NCI-H2196 (cell line): ENCODE results near the gene ACOXL.

Experiments
- DNase-seq: peaks from one replicate; lab custom pipeline; 2025; ENCODE audit not compliant: unreplicated experiment; lab: John Stamatoyannopoulos, UW

ACOXL gene

GRCh38 chr2:110751642-110752041 lies 19.3 kb downstream of the ACOXL start:
- DNase-seq: no peak

DNA sequence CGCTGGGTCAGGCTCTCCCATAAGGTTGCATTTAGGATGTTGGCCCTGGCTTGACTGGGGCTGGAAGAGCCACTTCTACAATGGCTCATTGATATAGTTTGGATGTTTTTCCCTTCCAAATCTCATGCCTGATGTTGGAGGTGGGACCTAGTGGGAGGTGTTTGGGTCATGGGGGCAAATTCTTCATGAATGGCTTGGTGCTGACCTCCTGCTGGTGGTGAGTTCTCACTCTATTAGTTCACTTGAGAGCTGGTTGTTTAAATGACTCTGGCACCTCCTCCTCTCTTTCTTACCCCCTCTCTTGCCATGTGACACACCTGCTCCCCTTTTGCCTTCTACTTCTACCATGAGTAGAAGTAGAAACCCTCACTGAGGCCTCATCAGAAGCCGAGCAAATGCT lies 20.5 kb downstream of the ACOXL start:
- DNase-seq: no peak

GRCh38 chr2:110755491-110756078 lies 23.2 kb downstream of the ACOXL start:
- DNase-seq: peak; percentile 10

DNA sequence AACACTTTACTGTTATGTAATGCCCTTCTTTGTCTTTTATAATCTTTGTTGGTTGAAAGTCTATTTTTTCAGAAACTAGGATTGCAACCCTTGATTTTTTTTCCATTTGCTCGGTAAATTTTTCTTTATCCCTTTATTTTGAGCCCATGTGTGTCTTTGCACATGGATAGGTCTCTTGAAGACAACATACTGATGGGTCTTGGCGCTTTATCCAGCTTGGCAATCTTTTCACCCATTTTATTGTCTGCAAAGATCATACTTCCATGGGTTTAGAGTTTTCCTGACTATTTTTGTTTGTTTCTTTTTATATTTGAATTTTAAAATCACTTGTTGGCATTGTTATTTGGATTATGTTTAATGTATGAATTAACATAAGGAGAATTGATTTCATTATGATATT lies 27.0 kb downstream of the ACOXL start:
- DNase-seq: no peak

- DNase-seq: no peak
Observed at GRCh38 chr2:110764931-110765330, 32.6 kb downstream of the ACOXL start.

DNA sequence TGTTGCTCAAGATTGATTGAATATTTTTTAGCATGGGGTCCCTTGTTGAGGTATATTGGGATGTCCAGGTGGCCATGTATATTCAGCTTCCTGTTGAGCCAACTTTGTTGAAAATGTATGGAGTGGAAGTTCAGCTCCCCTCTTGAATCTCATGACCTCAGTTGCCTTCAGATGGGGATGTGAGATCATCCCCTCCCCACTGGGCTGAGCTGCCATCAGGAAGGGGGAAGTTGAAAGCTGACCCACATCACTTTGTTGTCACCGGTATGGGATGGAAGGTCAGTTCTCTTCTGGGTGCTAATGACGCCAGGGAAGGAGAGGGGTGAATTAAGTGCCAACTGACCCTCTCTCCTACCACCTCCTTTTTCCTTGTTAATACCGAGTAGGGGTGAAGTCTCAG lies 33.9 kb downstream of the ACOXL start:
- DNase-seq: no peak

DNA sequence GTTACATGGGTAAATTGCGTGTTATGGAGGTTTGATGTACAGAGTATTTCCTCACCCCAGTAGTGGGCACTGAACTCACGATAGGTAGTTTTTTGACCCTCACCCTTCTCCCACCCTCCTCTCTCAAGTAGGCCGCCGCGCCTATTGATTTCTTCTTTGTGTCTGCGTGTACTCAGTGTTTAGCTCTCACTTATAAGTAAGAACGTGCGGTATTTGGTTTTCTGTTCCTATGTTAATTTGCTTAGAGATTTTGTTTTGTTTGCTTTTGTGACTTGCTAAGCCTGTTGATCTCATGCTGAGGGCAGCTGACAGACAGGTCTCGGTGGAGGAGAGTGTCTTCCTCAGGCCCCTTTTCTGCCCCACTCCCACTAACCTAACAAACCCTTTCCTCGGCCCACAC lies 36.2 kb downstream of the ACOXL start:
- DNase-seq: peak; percentile 13

DNA sequence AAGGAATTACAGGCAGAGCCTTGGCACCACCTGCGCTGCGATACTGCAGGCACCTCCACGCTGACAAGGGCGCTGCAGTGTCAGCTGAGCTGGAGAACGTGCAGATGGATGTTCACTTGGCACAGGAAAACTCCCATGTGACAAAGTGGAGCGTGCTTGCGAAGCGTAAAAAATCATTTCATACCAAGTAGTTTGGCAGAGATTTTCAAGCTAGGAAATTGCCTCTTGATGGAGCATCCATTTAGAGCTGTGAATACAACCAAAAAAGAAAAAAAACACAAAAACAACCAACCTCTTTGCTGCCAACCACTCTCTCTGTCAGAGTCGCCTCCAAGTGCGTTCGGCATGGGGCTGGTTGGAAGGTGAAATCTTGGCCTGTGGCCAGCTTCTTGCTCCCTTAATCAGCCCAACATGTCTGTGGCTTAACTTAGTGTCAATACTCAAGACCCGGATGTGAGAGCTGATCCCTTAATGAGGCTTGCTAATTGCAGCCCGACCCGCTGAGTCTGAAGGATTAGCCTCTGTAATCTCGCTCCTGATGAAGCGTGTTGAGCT lies 38.1 kb downstream of the ACOXL start:
- DNase-seq: peak; percentile 74

DNA sequence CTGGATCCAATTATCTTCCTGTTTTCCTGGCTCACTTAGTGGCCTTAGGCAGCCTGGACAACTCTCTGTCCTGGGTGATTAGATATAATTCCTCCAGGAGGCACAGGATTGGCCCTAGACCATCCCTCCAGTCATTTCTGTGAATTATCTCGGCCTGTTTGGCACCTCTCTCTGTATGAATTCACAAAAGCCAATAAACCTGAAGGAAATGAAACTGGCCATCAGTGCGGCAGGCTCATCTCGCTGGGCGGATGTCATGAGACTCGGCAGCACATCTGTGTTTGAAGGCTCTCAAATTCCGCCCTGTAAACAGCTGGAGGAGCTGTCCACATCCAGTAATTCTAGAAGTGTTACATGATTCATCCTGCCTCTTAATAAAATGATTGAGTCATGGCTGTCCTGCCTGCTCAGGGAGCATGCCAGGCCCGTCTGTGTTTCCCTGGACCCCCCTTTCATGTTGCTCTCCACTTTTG lies 38.6 kb downstream of the ACOXL start:
- peak; percentile 79 for DNase-seq

- DNase-seq: peak; percentile 62
Observed at GRCh38 chr2:110771547-110772382, 39.4 kb downstream of the ACOXL start.

DNA sequence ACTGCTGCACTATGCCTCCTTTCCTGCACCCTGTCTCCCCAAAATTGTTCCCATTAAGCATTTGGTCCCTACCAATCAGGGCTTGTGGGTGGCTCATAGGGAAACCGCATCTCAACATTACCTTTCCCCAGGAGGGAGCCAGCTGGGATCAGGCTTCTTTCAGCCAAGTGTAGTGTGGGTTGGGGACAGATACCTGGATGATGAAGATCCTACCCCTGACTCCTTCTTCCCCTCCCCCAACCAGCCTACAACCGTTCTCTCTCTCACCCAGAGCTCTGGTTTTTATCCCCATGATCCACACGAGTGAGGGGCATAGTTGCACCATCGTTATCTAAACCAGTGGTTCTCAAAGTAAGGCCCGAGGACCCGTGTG lies 40.0 kb downstream of the ACOXL start:
- no peak for DNase-seq

GRCh38 chr2:110773401-110773921 lies 41.1 kb downstream of the ACOXL start:
- DNase-seq: peak; percentile 14

GRCh38 chr2:110774701-110775100 lies 42.3 kb downstream of the ACOXL start:
- no peak for DNase-seq

DNA sequence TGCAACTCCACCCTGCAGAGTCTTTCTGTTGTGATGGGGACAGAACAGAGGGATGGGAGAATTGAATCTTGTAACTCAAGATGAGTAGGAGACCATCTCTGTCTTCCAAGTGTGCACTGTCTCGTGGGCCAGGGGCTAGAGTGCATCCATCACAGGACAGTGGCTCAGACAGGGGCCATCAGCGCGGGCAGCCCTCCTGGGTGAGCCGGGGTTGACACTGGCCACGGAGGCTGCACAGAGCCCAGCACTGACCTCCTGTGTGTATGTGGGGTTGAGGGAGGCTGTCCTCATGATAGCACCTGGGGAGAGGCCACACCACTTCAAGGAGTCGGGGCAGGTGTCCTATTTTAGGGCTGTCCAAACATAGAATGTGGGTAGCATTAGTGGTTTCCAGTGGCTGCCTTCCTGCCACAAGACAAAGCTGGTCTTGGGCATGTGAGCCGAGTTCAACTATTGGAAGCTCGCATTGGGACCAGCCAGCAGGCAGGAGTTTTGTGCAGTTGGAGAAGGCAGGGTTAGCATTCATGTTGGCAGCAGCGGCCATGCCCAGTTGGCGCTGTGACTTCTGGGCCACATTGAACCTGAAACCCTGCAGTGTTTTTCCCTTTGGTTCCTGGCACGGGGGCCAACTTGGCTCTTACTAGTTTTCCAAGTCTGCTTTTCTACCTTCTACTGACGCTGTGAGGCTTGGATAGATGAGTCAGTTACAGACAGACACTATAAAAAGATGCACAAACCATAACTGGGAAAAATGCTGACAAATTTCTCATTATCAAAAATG lies 45.3 kb downstream of the ACOXL start:
- no peak for DNase-seq

DNA sequence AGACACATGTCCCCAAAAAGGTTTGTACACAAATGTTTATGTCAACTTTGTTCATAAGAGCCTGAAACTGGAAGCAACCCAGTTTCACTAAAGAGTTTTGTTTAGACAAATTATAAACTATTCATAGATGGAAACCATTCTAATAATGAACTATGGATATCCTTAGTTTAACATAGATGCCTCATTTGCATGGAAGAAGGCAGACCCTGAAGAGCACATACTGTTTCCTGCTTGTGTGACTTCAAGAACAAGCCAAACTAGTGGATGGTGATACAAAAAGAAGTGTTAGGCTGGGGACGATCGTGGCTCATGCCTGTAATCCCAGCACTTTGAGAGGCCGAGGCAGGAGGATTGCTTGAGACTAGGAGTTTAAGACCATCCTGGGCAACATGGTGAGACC lies 48.1 kb downstream of the ACOXL start:
- DNase-seq: no peak

DNA sequence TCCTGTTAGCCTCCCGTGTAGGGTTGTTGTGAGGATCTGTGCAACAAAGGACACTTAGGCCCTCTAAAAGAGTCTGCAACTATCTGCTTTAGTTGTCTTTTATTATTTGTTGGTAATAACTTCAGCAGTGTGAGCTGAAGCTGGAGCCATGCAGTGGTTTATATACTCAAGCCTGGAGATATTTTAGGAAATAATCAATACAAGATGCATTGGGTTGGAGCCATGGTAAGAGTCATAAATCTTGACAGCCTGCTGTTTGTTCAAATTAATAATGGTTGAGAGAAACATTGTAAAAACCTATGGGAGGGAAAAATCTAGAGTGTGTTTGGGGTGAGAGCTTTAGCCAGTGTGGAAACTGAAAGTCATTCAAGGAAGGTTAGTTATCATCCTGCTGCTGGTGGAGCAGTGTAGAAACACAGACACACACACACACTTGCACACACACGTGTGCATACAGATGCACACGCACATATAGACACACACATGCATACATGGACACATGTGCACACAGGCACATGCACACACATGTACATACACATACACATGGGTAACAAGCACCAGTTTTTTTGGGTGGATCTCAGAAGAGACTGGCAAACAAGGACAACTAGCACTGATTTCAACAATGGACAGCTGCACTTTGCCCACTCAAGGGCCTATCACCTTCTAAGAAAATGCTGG lies 51.0 kb downstream of the ACOXL start:
- DNase-seq: no peak

- DNase-seq: no peak
Observed at GRCh38 chr2:110784047-110784631, 51.8 kb downstream of the ACOXL start.

- no peak for DNase-seq
Observed at GRCh38 chr2:110785439-110785838, 53.1 kb downstream of the ACOXL start.

- no peak for DNase-seq
Observed at GRCh38 chr2:110788976-110789375, 56.6 kb downstream of the ACOXL start.

GRCh38 chr2:110789706-110790105 lies 57.3 kb downstream of the ACOXL start:
- DNase-seq: no peak
